ENCODE data around the gene GTPBP2. TPM values are rescaled to one million over a fixed set of nuclear protein-coding genes. Genes with fewer than 3 reads are reported as not detected.

Gene GTPBP2
- total RNA-seq, 1 experiment from 2014 or later = 186 TPM

GRCh38 chr6:43621836-43622180 lies 7.3 kb downstream of the GTPBP2 start:
- peaks cover 12% of the 10 kb centered on the region for H3K4me1 Mint-ChIP-seq (ENCODE audit: low read depth, unreplicated experiment)
- peaks cover 90% of the 10 kb centered on the region for H3K36me3 Mint-ChIP-seq (ENCODE audit: insufficient read depth, unreplicated experiment)
- no peak overlapping the region for H3K4me3 Mint-ChIP-seq (ENCODE audit: low read depth, unreplicated experiment)
- CTCF ChIA-PET = no interaction called here
- intact Hi-C loops (cut with micrococcal nuclease; ENCODE audit: unreplicated experiment) = no loop called here
- peak overlapping the region; percentile 34 for H3K27ac Mint-ChIP-seq (ENCODE audit: unreplicated experiment)
- no peak for TF ChIP-seq CTCF (IDR thresholded peaks at IDR 0.05; ENCODE audit: unreplicated experiment)
- no peaks in the 10 kb centered on the region for H3K9me3 Mint-ChIP-seq (ENCODE audit: low read depth, unreplicated experiment)
- no peak for DNase-seq
- BruUV-seq (replicated peaks) = no TSS peak
- no peaks in the 10 kb centered on the region for H3K27me3 Mint-ChIP-seq (ENCODE audit: unreplicated experiment)

GRCh38 chr6:43621078-43621835 lies 7.8 kb downstream of the GTPBP2 start:
- H3K36me3 Mint-ChIP-seq (ENCODE audit: insufficient read depth, unreplicated experiment) = peaks cover 90% of the 10 kb centered on the region
- CTCF ChIA-PET = no interaction called here

GRCh38 chr6:43616725-43617472 lies 12.2 kb downstream of the GTPBP2 start:
- Mint-ChIP-seq H3K27ac (ENCODE audit: unreplicated experiment) (peak overlapping the region; percentile 42), H3K27me3 (ENCODE audit: unreplicated experiment) (no peaks in the 10 kb centered on the region)
- intact Hi-C loops (cut with micrococcal nuclease; ENCODE audit: unreplicated experiment) = no loop called here

More at GRCh38 chr6:43621078-43621835, 7.8 kb downstream of the GTPBP2 start:
- H3K9me3 Mint-ChIP-seq (ENCODE audit: low read depth, unreplicated experiment) = no peaks in the 10 kb centered on the region
- TF ChIP-seq CTCF (IDR thresholded peaks at IDR 0.05; ENCODE audit: unreplicated experiment) = no peak
- intact Hi-C loops (cut with micrococcal nuclease; ENCODE audit: unreplicated experiment) = no loop called here
- no TSS peak for BruUV-seq (replicated peaks)
- H3K27ac Mint-ChIP-seq (ENCODE audit: unreplicated experiment) = peak overlapping the region; percentile 34
- DNase-seq = no peak
- H3K4me1 Mint-ChIP-seq (ENCODE audit: low read depth, unreplicated experiment) = peaks cover 6% of the 10 kb centered on the region
- no peaks in the 10 kb centered on the region for H3K27me3 Mint-ChIP-seq (ENCODE audit: unreplicated experiment)
- H3K4me3 Mint-ChIP-seq (ENCODE audit: low read depth, unreplicated experiment) = no peak overlapping the region

GRCh38 chr6:43614396-43614730 lies 14.7 kb downstream of the GTPBP2 start:
- Mint-ChIP-seq H3K27ac (ENCODE audit: unreplicated experiment) (no peak overlapping the region), H3K9me3 (ENCODE audit: low read depth, unreplicated experiment) (no peaks in the 10 kb centered on the region)

More at GRCh38 chr6:43616725-43617472, 12.2 kb downstream of the GTPBP2 start:
- DNase-seq = no peak
- BruUV-seq (replicated peaks) = no TSS peak
- TF ChIP-seq CTCF (IDR thresholded peaks at IDR 0.05; ENCODE audit: unreplicated experiment) = no peak
- H3K4me3 Mint-ChIP-seq (ENCODE audit: low read depth, unreplicated experiment) = no peak overlapping the region
- CTCF ChIA-PET = no interaction called here
- no peaks in the 10 kb centered on the region for H3K9me3 Mint-ChIP-seq (ENCODE audit: low read depth, unreplicated experiment)
- H3K4me1 Mint-ChIP-seq (ENCODE audit: low read depth, unreplicated experiment) = no peaks in the 10 kb centered on the region
- H3K36me3 Mint-ChIP-seq (ENCODE audit: insufficient read depth, unreplicated experiment) = peaks cover 83% of the 10 kb centered on the region

More at GRCh38 chr6:43614396-43614730, 14.7 kb downstream of the GTPBP2 start:
- no peaks in the 10 kb centered on the region for H3K27me3 Mint-ChIP-seq (ENCODE audit: unreplicated experiment)
- peaks cover 77% of the 10 kb centered on the region for H3K36me3 Mint-ChIP-seq (ENCODE audit: insufficient read depth, unreplicated experiment)
- no peaks in the 10 kb centered on the region for H3K4me1 Mint-ChIP-seq (ENCODE audit: low read depth, unreplicated experiment)
- CTCF ChIA-PET = interaction anchor here (0.6 kb wide), 1 partner anchor 79 kb away, joined by 5 read pairs; no protein-coding TSS in a partner anchor
- BruUV-seq (replicated peaks) = no TSS peak
- intact Hi-C loops (cut with micrococcal nuclease; ENCODE audit: unreplicated experiment) = no loop called here
- no peak for TF ChIP-seq CTCF (IDR thresholded peaks at IDR 0.05; ENCODE audit: unreplicated experiment)
- H3K4me3 Mint-ChIP-seq (ENCODE audit: low read depth, unreplicated experiment) = no peak overlapping the region
- DNase-seq = no peak

Data from Calu3 (cell line).